NCI-H748 (cell line): Measurements from ENCODE around the gene SFI1.
"Not testable (repeated sequence)": the region's sequence is repeated elsewhere in the genome, so short reads cannot be mapped to it uniquely, and the experiment has no call there.

Source experiments
- DNase-seq: peaks from one replicate; lab custom pipeline; 2025; ENCODE audit not compliant: unreplicated experiment; lab: John Stamatoyannopoulos, UW

The SFI1 gene, protein sequence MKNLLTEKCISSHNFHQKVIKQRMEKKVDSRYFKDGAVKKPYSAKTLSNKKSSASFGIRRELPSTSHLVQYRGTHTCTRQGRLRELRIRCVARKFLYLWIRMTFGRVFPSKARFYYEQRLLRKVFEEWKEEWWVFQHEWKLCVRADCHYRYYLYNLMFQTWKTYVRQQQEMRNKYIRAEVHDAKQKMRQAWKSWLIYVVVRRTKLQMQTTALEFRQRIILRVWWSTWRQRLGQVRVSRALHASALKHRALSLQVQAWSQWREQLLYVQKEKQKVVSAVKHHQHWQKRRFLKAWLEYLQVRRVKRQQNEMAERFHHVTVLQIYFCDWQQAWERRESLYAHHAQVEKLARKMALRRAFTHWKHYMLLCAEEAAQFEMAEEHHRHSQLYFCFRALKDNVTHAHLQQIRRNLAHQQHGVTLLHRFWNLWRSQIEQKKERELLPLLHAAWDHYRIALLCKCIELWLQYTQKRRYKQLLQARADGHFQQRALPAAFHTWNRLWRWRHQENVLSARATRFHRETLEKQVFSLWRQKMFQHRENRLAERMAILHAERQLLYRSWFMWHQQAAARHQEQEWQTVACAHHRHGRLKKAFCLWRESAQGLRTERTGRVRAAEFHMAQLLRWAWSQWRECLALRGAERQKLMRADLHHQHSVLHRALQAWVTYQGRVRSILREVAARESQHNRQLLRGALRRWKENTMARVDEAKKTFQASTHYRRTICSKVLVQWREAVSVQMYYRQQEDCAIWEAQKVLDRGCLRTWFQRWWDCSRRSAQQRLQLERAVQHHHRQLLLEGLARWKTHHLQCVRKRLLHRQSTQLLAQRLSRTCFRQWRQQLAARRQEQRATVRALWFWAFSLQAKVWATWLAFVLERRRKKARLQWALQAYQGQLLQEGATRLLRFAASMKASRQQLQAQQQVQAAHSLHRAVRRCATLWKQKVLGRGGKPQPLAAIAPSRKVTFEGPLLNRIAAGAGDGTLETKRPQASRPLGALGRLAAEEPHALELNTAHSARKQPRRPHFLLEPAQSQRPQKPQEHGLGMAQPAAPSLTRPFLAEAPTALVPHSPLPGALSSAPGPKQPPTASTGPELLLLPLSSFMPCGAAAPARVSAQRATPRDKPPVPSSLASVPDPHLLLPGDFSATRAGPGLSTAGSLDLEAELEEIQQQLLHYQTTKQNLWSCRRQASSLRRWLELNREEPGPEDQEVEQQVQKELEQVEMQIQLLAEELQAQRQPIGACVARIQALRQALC

DNA sequence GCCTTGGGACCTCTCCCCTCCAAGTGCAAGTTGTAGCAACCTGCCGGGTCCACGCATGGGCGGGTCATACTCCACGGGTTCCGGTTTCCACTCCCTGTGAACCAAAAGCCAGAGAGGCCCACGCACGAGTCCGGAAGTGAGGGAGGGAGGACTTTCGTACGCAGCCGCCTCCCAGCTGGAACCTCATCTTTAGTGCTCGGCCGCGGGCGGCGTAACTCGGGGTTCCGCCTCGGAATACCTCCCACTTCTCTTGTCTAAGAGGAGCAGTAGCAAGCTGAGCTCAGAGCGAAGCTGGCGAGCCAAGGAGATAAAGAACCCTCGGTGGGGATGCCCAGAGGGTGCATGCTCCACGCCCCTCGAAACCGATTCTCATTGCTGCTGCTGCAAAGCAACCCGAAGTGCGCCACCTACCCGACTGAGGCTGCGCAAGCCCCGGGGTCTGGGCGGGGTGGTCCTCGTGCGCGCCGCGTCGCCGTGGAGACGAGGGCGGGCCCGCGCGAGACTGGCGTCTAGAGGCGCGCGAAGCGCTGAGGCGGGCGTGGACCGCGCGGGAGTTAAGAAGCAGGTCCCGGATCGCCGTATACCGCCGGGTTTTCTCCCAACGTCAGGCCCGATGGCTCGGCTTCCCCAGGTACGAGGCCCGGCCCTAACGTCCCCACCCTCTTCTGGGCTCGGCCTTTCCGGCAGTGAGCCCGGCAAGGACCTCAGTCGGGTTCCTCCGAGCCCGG lies at the start of gene SFI1:
SFI1 (plus strand) TSS at position 530 of the 728 bp plus-strand sequence. CDS start 11,749 bp downstream, outside the sequence.
- DNase-seq, result peak; percentile 92

DNA sequence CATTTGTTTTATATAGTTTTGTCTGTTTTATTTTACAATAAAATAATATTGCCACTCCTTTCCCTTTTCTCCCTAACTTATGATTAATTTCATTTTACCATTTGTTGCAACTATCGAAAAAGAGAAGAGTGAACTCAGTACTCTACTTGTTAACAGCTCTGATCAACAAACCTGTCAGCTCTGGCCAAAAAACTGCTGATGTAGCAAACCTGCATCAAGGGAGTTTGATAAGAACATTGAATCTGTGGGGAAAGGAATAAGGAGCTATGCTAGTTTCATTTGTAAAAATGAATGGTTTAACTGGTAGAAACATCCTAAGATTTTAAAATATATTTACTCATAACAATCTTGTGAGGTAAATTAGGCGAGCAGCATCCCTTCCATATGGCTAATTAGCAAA lies 49.6 kb upstream of the SFI1 start:
- no peak for DNase-seq

DNA sequence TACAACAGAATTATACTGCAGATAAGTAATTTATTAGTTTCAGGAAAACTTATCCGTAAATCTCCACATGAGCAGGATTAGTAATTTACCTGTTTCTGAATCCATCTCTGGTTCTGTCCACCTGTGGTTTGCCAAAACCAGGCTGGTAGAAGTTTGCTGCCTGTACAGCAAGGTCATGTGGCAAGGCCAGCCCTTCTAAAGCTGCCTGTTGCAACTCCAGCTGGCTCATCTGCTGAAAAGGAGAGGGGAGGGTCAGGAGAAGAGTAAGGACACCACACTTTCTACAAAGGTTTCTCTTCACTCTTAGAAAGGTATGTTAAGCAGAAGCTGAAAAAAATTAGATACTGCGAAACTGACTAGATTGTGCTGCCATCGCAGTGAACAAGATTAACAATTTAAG lies 49.0 kb upstream of the SFI1 start:
- no peak for DNase-seq

DNA sequence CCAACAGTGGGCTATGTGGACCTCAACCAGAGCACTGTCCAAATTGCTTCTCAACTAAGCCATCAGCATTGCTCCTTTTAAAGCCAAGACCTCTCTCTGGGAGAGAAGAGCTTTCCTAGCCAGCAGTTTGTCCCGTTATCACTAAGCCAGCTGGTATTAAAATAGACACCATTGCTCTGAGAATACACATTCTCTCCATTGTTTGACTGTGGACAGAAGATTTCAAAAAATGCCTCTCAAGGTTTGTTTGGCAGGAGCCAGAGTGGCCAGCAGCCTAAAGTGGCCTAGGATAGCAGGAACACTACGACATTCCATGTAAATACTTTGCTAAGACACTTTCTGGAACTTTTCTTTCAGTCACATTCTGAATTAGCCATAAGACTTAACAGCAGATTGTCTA lies 48.0 kb upstream of the SFI1 start:
- DNase-seq, result no peak

DNA sequence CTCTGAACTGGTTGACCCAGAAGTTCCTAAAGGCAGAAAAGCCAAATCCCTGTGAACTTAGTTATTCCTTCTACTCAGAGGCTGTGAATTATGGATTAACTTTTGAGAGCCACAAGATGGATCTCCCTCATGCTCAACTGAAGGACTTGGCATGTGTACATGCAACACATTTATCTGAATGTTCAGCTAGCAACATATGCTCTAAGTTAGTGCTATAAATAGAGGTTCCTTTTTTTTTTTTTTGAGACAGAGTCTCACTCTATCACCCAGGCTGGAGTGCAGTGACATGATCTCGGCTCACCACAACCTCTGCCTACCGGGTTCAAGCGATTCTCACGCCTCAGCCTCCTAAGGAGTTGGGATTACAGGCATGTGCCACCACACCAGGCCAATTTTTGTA lies 46.8 kb upstream of the SFI1 start:
- no peak for DNase-seq

DNA sequence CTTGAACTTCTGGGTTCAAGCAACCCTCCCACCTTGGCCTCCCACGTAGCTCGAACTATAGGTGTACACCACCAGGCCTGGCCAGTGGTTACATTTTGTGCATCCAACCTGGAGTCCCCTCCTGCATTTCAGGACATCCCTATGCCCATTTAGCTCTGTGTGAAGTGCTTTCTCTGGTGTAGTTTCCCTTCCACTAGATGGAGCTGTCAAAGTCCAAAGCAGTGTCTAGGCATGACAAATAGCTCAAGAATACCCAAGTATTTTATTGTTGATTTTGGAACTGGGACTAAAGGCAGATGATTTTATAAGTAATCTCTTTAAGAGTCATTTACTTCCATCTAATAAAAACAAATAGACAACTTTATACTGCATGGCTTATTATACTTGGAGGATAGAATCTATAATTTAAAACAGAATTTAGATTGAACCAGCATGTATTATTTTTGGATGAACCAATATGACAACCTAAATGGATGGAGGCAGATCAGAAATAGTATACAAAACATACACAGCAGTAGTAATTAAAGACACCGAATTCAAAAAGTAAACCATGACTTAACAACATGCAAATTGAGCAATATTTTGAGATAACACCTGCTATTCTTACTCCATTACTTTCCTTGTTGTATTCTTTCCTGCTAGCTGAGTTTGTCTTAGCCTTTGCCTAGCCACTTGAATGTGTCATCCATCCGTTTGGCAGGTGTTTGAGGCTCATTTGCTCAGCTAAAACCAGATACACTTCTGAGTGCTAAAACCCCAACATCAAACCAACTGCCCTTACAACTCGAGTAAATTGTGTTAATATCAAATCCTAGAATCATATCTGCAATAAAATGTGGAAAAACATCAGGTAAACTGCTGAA lies 44.4 kb upstream of the SFI1 start:
- DNase-seq, result peak; percentile 10

DNA sequence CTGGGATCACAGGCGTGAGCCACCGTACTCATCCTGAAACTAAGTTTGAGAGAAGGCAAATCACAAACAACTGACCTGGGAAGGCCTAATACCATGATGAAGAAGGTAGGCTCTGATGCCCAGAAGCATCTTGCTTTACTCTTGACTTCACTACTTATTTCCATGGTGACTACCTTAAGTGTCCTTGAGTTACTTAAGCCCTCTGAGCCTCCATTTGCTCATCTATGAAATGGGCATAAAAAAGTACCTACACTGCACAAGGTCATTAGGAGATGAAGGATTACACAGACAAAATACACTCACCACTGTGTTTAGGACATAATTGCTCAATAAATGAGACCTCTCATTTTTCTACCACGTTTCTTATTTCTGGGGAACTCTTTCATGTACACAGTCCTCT lies 34.6 kb upstream of the SFI1 start:
- no peak for DNase-seq

DNA sequence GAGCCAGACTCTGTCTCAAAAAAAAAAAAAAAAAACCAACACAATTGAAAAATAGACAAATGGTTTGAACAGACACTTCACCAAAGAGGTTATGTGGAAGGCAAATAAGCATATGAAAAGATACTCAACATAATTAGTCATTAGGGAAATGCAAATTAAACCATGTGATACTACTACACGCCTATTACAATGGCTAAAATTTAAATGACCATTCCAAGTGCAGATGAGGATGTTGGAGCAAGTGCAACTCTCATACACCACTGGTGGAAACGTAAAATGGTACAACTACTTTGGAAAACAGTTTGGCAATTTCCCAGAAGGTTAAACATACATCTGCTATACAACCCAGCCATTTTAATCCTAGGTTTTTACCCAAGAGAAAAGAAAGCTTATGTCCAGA lies 31.0 kb upstream of the SFI1 start:
- DNase-seq, result no peak

DNA sequence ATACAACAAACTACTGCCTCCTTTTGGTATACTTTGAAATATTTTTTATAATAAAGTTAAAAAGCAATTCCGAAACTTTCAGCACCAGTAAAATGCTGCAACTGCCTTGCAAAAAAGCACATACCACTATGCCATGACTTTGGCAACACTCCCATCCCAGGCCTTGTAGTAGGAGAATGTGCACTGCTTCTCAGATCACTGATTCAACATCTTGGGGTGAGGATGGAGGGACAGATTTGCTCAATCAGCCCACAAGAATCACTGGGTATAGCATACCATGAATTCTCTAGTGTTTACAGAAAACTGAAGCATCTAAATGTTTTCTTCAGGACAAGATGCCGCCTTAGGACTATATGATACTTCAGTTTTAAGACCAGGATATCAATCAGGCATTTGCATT lies 21.6 kb upstream of the SFI1 start:
- no peak for DNase-seq

DNA sequence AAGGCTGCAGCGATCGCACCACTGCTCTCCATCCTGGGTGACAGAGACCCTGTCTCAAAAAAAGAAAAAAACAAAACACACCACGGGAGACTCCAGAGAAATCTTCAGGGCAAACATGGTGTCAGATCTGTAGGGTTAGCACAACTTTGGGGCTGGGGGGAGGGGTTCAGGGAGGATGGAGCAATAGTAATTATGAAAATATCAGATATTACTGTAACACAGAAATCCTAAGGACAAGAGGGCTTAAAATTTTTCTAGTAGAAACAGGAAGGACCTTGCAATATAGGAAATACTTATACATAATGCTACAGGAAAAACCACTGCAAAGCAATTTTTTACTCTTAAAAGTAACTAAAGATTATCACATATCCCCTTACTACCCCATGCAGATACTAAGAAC lies 20.5 kb upstream of the SFI1 start:
- no peak for DNase-seq

DNA sequence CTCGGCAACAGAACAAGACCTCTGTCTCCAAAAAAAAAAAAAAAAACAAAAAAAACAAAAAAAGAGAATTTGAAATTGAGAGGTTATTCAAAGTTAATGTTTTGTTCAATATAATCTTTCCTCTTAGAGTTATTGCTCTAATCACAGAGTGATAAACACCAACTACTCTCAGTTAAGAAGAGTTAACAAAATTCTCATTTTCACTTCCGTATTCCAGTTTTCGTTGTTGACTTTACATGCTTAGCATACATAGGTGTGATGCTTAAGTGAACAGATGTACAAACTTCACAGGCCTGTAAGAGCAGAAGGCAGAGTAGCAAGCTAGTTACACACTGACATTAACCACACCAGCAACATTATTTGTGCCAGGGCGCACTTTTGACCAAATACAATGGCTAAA lies 19.0 kb upstream of the SFI1 start:
- DNase-seq, result no peak

DNA sequence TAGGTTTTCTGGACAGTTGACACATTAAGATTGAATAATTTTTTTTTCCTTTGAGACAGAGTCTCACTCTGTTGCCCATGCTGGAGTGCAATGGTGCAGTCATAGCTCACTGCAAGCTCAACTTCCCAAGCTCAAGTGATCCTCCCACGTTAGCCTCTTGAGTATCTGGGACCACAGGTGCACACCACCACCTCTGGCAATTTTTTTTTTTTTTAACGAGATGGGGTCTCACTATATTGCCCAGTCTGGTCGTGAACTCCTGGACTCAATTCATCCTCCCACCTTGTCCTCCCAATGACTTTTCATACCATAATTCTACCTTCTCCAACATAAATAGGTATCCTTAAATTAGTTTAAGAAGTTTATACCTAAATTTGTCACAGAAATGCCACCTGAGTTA lies 15.2 kb upstream of the SFI1 start:
- no peak for DNase-seq

DNA sequence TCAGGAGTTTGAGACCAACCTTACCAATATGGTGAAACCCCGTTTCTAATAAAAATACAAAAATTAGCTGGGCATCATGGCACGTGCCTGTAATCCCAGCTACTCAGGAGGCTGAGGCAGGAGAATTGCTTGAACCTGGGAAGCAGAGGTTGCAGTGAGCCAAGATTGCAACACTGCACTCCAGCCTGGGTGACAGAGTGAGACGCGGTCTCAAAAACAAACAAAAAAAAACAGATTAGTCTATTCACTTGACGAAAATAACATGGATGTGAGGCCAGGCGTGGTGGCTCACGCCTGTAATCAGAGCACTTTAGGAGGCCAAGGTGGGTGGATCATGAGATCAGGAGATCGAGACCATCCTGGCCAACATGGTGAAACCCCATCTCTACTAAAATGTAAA lies 13.9 kb upstream of the SFI1 start:
- DNase-seq, result not testable (repeated sequence)

DNA sequence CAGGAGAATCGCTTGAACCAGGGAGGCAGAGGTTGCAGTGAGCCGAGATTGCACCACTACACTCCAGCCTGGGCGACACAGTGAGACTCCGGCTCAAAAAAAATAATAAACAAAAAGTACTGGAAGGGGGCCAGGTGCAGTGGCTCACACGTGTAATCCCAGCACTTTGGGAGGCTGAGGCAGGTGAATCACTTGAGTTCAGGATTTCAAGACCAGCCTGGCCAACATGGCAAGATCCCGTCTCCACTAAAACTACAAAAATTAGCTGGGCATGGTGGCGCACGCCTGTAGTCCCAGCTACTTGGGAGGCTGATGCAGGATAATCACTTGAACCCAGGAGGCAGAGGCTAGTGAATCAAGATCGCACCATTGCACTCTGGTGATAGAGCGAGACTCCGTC lies 10.0 kb upstream of the SFI1 start:
- not testable (repeated sequence) for DNase-seq

DNA sequence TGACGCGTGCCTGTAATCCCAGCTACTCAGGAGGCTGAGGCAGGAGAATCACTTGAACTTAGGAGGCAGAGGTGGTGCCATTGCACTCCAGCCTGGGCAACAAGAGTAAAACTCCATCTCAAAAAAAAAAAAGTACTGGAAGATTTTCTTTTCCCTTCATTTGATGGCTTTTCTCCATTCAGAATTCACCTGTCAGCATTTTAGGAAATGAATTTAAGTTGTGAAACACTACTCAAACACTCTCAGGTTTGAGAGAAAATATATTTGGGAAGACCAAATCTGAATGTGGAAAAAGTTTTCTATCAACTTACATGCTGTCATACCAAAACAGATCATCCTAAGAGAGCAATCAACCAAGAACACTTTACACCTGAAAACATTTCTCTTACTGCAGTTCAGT lies 9.4 kb upstream of the SFI1 start:
- no peak for DNase-seq

DNA sequence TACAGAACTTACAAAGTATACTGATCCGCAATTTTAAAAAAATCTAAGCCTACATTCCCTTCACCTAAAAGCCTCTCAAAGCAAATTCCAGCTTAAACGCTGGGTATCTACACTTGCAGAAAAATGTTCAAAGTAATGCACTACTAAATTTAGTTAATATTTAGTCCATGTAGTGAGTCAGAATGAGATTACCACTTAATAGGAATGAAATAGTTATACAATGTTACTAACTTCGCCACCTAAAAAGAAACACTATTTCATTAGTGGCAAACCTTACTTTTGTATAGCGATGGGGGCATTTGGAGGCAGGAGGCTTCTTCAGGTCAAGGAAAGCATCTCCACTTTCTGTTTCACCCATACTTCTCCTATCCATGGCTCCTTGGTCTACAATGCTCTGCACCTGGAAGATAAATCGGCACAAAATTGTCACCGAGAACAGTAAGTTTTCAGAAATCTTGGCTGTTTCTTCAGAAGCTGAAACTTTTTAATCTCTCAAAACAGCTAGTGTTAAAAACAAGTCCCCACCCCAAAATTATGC lies 7.9 kb upstream of the SFI1 start:
- no peak for DNase-seq

DNA sequence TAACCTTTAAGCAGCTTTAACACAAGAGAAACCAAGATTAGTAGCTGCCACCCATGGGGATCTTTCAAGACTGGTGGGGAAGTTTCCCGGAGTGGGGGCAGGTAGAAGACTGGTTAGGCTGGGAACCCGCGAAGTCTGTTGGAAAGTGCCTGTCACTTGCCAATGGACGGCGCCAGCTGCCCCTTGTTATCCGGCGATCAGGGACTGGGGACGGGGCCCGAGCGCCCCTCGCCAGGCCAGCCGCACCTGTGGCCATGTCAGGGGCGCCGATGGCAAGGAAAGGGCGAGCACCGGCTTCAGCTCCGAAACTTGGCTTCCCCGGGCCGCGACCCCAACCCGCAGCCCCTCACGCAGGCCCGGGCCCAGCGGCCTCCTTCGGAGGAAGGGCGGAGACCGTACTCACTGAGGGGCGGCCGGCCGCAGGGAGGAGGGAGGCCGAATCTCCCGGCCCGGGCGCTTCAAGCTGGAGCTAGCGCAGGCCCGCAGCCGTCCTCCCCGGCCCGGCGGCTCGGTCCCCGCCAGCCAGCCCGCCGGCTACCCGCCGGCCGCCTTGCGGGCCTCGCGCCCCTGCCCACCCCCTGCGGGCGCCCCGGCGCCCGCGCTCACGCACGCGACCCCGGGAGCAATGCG lies 7.2 kb upstream of the SFI1 start:
- peak; percentile 29 for DNase-seq

DNA sequence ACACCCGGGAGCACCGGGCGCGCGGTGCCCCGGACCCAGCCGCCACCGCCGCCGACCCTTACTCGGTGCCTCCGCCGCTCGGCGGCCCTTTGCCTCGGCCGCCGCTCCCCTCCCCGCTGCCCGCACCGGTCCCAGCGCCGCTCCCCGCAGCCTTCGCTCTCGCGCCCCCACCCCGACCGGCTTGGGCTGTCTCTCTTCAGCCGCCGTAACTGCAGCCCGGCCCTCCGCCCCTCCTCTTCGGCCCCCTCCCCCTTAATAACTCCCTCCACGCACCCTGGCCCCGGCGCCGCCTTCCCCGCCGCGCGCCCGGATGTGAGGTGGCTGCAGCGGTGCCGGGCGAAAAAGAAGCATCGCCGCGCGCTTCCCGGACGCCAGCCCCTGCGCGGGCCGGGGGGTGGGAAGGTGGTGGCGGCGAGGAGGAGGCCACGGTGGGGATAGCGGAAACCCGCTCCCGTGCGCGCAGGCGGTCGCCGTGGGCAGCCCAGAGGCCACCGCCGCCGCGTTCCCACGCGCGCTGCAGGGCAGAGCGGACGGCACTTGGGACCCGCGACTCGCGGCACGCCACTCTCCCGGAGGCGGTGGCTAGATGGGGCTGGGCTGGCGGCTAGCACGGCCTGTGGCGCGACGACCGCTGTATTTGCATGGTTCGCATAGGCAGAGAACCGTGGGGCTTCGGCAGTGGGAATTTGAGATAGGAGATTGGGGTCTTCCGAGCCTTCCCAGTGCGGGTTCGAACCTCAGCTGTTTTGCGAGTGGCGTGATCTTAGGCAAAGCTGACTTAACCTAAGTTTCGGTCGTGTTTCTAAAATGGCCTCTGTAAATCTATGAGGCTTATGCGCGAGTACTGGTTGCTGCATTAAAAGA lies 6.5 kb upstream of the SFI1 start, which contains the start of gene EIF4ENIF1:
EIF4ENIF1 (minus strand) TSS at position 211 of the 864 bp plus-strand sequence. CDS start 1,124 bp downstream, outside the sequence.
- DNase-seq, result peak; percentile 81
